SK-N-SH treated with all-trans-retinoic acid at 6 μM for 48 hours (cell line): ENCODE results near the gene CBFA2T3.

Experiments
- CSDC2 ChIP-seq: fragments of 250-450 bp; sonication (Bioruptor Pico); IDR thresholded peaks from 2 replicates; pipeline ENCODE4 v1.5.0; 2020; ENCODE audit warnings: mild to moderate bottlenecking, moderate library complexity
- PATZ1 ChIP-seq: fragments of 250-450 bp; sonication (Bioruptor Pico); IDR thresholded peaks from 2 replicates; pipeline ENCODE4 v1.8.0; 2020; ENCODE audit warnings: mild to moderate bottlenecking, moderate library complexity, borderline replicate concordance
- POU6F1 ChIP-seq: fragments of 250-450 bp; sonication (Bioruptor Pico); IDR thresholded peaks from 2 replicates; pipeline ENCODE4 v1.8.0; 2021; ENCODE audit warnings: low read depth, mild to moderate bottlenecking, moderate library complexity, borderline replicate concordance
- RARB ChIP-seq: fragments of 250-450 bp; sonication (Bioruptor Pico); IDR thresholded peaks from 2 replicates; pipeline ENCODE4 v1.8.0; 2021; ENCODE audit warnings: mild to moderate bottlenecking, moderate library complexity
- TCF4 ChIP-seq: fragments of 250-450 bp; sonication (Bioruptor Pico); IDR thresholded peaks from 2 replicates; pipeline ENCODE4 v1.8.0; 2021; ENCODE audit warnings: mild to moderate bottlenecking, moderate library complexity, borderline replicate concordance
- TSHZ2 ChIP-seq: fragments of 250-450 bp; sonication (Bioruptor Pico); IDR thresholded peaks from 2 replicates; pipeline ENCODE4 v1.5.0; 2020; ENCODE audit warnings: mild to moderate bottlenecking, moderate library complexity
- ZFP30 ChIP-seq: fragments of 450-650 bp; formaldehyde crosslinking; IDR thresholded peaks from 2 replicates; pipeline ENCODE4 v1.5.0; 2022; ENCODE audit warnings: mild to moderate bottlenecking, moderate library complexity

- TF ChIP-seq TCF4 = no peak
- TF ChIP-seq RARB (CRISPR knock-in tag) = no peak
- TF ChIP-seq POU6F1 (CRISPR knock-in tag) = no peak
- no peak for TF ChIP-seq TSHZ2
- TF ChIP-seq CSDC2 (CRISPR knock-in tag) = no peak
- TF ChIP-seq PATZ1 (CRISPR knock-in tag) = no peak
- no peak for TF ChIP-seq ZFP30 (CRISPR knock-in tag)
Measured at GRCh38 chr16:88973007-88973410, 4.0 kb downstream of the CBFA2T3 start.
